ENCODE data around the gene ANO2. TPM values are rescaled to one million over a fixed set of nuclear protein-coding genes. Genes with fewer than 3 reads are reported as not detected.
"Not testable (repeated sequence)": the region's sequence is repeated elsewhere in the genome, so short reads cannot be mapped to it uniquely, and the experiment has no call there.

The ANO2 gene
- total RNA-seq, 2 experiments from 2014 or later, result not detected

- H3K27ac Mint-ChIP-seq, result no peak overlapping the region
- H3K9me3 Mint-ChIP-seq (ENCODE audit: low read depth), result no peaks in the 10 kb centered on the region
- ATAC-seq (no peak), DNase-seq (no peak)
- H3K36me3 Mint-ChIP-seq, result no peaks in the 10 kb centered on the region
- H3K27me3 Mint-ChIP-seq, result peaks cover 3% of the 10 kb centered on the region
- CTCF ChIA-PET, result no interaction called here
- H3K4me3 Mint-ChIP-seq, result no peak overlapping the region
- no peaks in the 10 kb centered on the region for H3K4me1 Mint-ChIP-seq
Observed at GRCh38 chr12:5856692-5857091, 88.4 kb downstream of the ANO2 start.

- H3K27me3 Mint-ChIP-seq, result no peaks in the 10 kb centered on the region
- CTCF ChIA-PET, result no interaction called here
- ATAC-seq (no peak), DNase-seq (no peak)
- H3K36me3 Mint-ChIP-seq, result no peaks in the 10 kb centered on the region
- no peaks in the 10 kb centered on the region for H3K9me3 Mint-ChIP-seq (ENCODE audit: low read depth)
- H3K4me1 Mint-ChIP-seq, result no peaks in the 10 kb centered on the region
- no peak overlapping the region for H3K27ac Mint-ChIP-seq
- no peak overlapping the region for H3K4me3 Mint-ChIP-seq
Observed at GRCh38 chr12:5846950-5847349, 98.1 kb downstream of the ANO2 start.

- Mint-ChIP-seq H3K9me3 (ENCODE audit: low read depth) (no peaks in the 10 kb centered on the region), H3K27me3 (no peaks in the 10 kb centered on the region), H3K4me1 (no peaks in the 10 kb centered on the region), H3K36me3 (no peaks in the 10 kb centered on the region), H3K27ac (no peak overlapping the region), H3K4me3 (no peak overlapping the region)
- ATAC-seq (no peak), DNase-seq (no peak)
- CTCF ChIA-PET, result no interaction called here
Observed at GRCh38 chr12:5840944-5841343, 104.1 kb downstream of the ANO2 start.

- CTCF ChIA-PET, result no interaction called here
- no peaks in the 10 kb centered on the region for H3K27me3 Mint-ChIP-seq
- H3K36me3 Mint-ChIP-seq, result no peaks in the 10 kb centered on the region
Observed at GRCh38 chr12:5830111-5830510, 114.9 kb downstream of the ANO2 start.

GRCh38 chr12:5827591-5827990 is 117.5 kb downstream of the ANO2 start:
- no peak for DNase-seq
- no peaks in the 10 kb centered on the region for H3K27me3 Mint-ChIP-seq
- no peak for ATAC-seq
- CTCF ChIA-PET, result interaction anchor here (1.2 kb wide), 1 partner anchor 11 kb away, joined by 3 read pairs; no protein-coding TSS in a partner anchor
- H3K27ac Mint-ChIP-seq, result no peak overlapping the region
- no peaks in the 10 kb centered on the region for H3K36me3 Mint-ChIP-seq
- no peak overlapping the region for H3K4me3 Mint-ChIP-seq
- H3K9me3 Mint-ChIP-seq (ENCODE audit: low read depth), result no peaks in the 10 kb centered on the region
- H3K4me1 Mint-ChIP-seq, result no peaks in the 10 kb centered on the region

More at GRCh38 chr12:5830111-5830510, 114.9 kb downstream of the ANO2 start:
- H3K4me3 Mint-ChIP-seq, result no peak overlapping the region
- H3K4me1 Mint-ChIP-seq, result no peaks in the 10 kb centered on the region
- DNase-seq (no peak), ATAC-seq (no peak)
- no peak overlapping the region for H3K27ac Mint-ChIP-seq
- no peaks in the 10 kb centered on the region for H3K9me3 Mint-ChIP-seq (ENCODE audit: low read depth)

GRCh38 chr12:5825761-5826160 is 119.3 kb downstream of the ANO2 start:
- CTCF ChIA-PET; H3K9me3 Mint-ChIP-seq (ENCODE audit: low read depth); H3K27me3 Mint-ChIP-seq; DNase-seq; H3K27ac Mint-ChIP-seq; H3K4me3 Mint-ChIP-seq; ATAC-seq; H3K36me3 Mint-ChIP-seq; H3K4me1 Mint-ChIP-seq: not testable (repeated sequence)

- H3K27me3 Mint-ChIP-seq, result peaks cover 11% of the 10 kb centered on the region
- ATAC-seq; H3K4me3 Mint-ChIP-seq; CTCF ChIA-PET; DNase-seq; H3K4me1 Mint-ChIP-seq; H3K36me3 Mint-ChIP-seq; H3K9me3 Mint-ChIP-seq (ENCODE audit: low read depth); H3K27ac Mint-ChIP-seq: not testable (repeated sequence)
Observed at GRCh38 chr12:5818877-5819276, 126.2 kb downstream of the ANO2 start.

- DNase-seq, result no peak
- ATAC-seq, result no peak
- H3K36me3 Mint-ChIP-seq, result no peaks in the 10 kb centered on the region
- H3K4me1 Mint-ChIP-seq, result no peaks in the 10 kb centered on the region
- peaks cover 11% of the 10 kb centered on the region for H3K27me3 Mint-ChIP-seq
- no peaks in the 10 kb centered on the region for H3K9me3 Mint-ChIP-seq (ENCODE audit: low read depth)
- no peak overlapping the region for H3K4me3 Mint-ChIP-seq
- H3K27ac Mint-ChIP-seq, result no peak overlapping the region
- CTCF ChIA-PET, result interaction anchor here (1.3 kb wide), 1 partner anchor 10 kb away, joined by 3 read pairs; no protein-coding TSS in a partner anchor
Observed at GRCh38 chr12:5817246-5817645, 127.8 kb downstream of the ANO2 start.

- H3K4me1 Mint-ChIP-seq, result no peaks in the 10 kb centered on the region
- no peak for ATAC-seq
- no peaks in the 10 kb centered on the region for H3K27me3 Mint-ChIP-seq
- CTCF ChIA-PET, result no interaction called here
- H3K36me3 Mint-ChIP-seq, result no peaks in the 10 kb centered on the region
- H3K4me3 Mint-ChIP-seq, result no peak overlapping the region
- no peak for DNase-seq
- no peaks in the 10 kb centered on the region for H3K9me3 Mint-ChIP-seq (ENCODE audit: low read depth)
- H3K27ac Mint-ChIP-seq, result no peak overlapping the region
Observed at GRCh38 chr12:5809586-5809985, 135.5 kb downstream of the ANO2 start.

- Mint-ChIP-seq H3K36me3 (no peaks in the 10 kb centered on the region), H3K9me3 (ENCODE audit: low read depth) (no peaks in the 10 kb centered on the region), H3K27ac (no peak overlapping the region), H3K4me3 (no peak overlapping the region), H3K4me1 (no peaks in the 10 kb centered on the region), H3K27me3 (no peaks in the 10 kb centered on the region)
- DNase-seq (no peak), ATAC-seq (no peak)
- CTCF ChIA-PET, result no interaction called here
Observed at GRCh38 chr12:5808981-5809380, 136.1 kb downstream of the ANO2 start.

GRCh38 chr12:5807514-5808219 is 137.4 kb downstream of the ANO2 start:
- CTCF ChIA-PET, result no interaction called here
- no peaks in the 10 kb centered on the region for H3K9me3 Mint-ChIP-seq (ENCODE audit: low read depth)

GRCh38 chr12:5807090-5807414 is 138.0 kb downstream of the ANO2 start:
- H3K9me3 Mint-ChIP-seq (ENCODE audit: low read depth), result no peaks in the 10 kb centered on the region
- CTCF ChIA-PET, result no interaction called here
- no peaks in the 10 kb centered on the region for H3K36me3 Mint-ChIP-seq
- no peaks in the 10 kb centered on the region for H3K27me3 Mint-ChIP-seq
- H3K4me3 Mint-ChIP-seq, result no peak overlapping the region
- H3K27ac Mint-ChIP-seq, result no peak overlapping the region
- ATAC-seq (no peak), DNase-seq (no peak)
- H3K4me1 Mint-ChIP-seq, result no peaks in the 10 kb centered on the region

More at GRCh38 chr12:5807514-5808219, 137.4 kb downstream of the ANO2 start:
- DNase-seq, result no peak
- H3K4me1 Mint-ChIP-seq, result no peaks in the 10 kb centered on the region
- no peak for ATAC-seq
- no peaks in the 10 kb centered on the region for H3K27me3 Mint-ChIP-seq
- H3K36me3 Mint-ChIP-seq, result no peaks in the 10 kb centered on the region
- H3K4me3 Mint-ChIP-seq, result no peak overlapping the region
- no peak overlapping the region for H3K27ac Mint-ChIP-seq

GRCh38 chr12:5806371-5807089 is 138.5 kb downstream of the ANO2 start:
- Mint-ChIP-seq H3K27ac (no peak overlapping the region), H3K36me3 (no peaks in the 10 kb centered on the region), H3K27me3 (no peaks in the 10 kb centered on the region), H3K4me1 (no peaks in the 10 kb centered on the region), H3K9me3 (ENCODE audit: low read depth) (no peaks in the 10 kb centered on the region), H3K4me3 (no peak overlapping the region)
- CTCF ChIA-PET, result no interaction called here
- ATAC-seq, result no peak
- no peak for DNase-seq

- DNase-seq (no peak), ATAC-seq (no peak)
- H3K27me3 Mint-ChIP-seq, result no peaks in the 10 kb centered on the region
- H3K9me3 Mint-ChIP-seq (ENCODE audit: low read depth), result no peaks in the 10 kb centered on the region
- H3K36me3 Mint-ChIP-seq, result no peaks in the 10 kb centered on the region
- no peaks in the 10 kb centered on the region for H3K4me1 Mint-ChIP-seq
- no peak overlapping the region for H3K27ac Mint-ChIP-seq
- H3K4me3 Mint-ChIP-seq, result no peak overlapping the region
- CTCF ChIA-PET, result interaction anchor here (1.1 kb wide), 1 partner anchor 58 kb away, joined by 3 read pairs; no protein-coding TSS in a partner anchor
Observed at GRCh38 chr12:5803532-5803931, 141.5 kb downstream of the ANO2 start.

All from activated CD8-positive, alpha-beta memory T cell treated with anti-CD3 and anti-CD28 coated beads, Interleukin-2, amount 10 ng/mL, durations not matched to agents 7 days and 5 days (primary cell).